GM19240 (cell line): ENCODE data around the gene SERPINE3.

Source experiments
- DNase-seq: peaks from one replicate; pipeline ENCODE4 v3.0.0; 2011; ENCODE audit warnings: low spot score; ENCODE audit not compliant: insufficient read length

Gene SERPINE3

GRCh38 chr13:51361106-51361505 is 21.6 kb downstream of the SERPINE3 start:
- no peak for DNase-seq

GRCh38 chr13:51363625-51364024 is 24.1 kb downstream of the SERPINE3 start:
- no peak for DNase-seq

- DNase-seq = no peak
Observed at GRCh38 chr13:51364404-51365008, 25.0 kb downstream of the SERPINE3 start.

- DNase-seq = no peak
Observed at GRCh38 chr13:51370116-51370515, 30.6 kb downstream of the SERPINE3 start.

- no peak for DNase-seq
Observed at GRCh38 chr13:51370811-51371210, 31.3 kb downstream of the SERPINE3 start.

- no peak for DNase-seq
Observed at GRCh38 chr13:51371768-51372399, 32.4 kb downstream of the SERPINE3 start.

GRCh38 chr13:51373451-51373850 is 34.0 kb downstream of the SERPINE3 start:
- DNase-seq = no peak

- DNase-seq = no peak
Observed at GRCh38 chr13:51380269-51380668, 40.8 kb downstream of the SERPINE3 start.

GRCh38 chr13:51385114-51385513 is 45.6 kb downstream of the SERPINE3 start:
- DNase-seq = no peak

GRCh38 chr13:51394724-51395123 is 55.2 kb downstream of the SERPINE3 start:
- DNase-seq = no peak

GRCh38 chr13:51396352-51396751 is 56.9 kb downstream of the SERPINE3 start:
- no peak for DNase-seq

GRCh38 chr13:51397262-51397941 is 57.9 kb downstream of the SERPINE3 start:
- no peak for DNase-seq

GRCh38 chr13:51405176-51405575 is 65.7 kb downstream of the SERPINE3 start:
- DNase-seq = no peak

- DNase-seq = no peak
Observed at GRCh38 chr13:51412431-51412830, 72.9 kb downstream of the SERPINE3 start.
